GM18505 (cell line): Measurements from ENCODE around the gene AP2A2.

ENCODE experiments used
- ATAC-seq: cut with Tn5 transposase; IDR thresholded peaks from one replicate; pipeline ENCODE4 v1.9.1; 2021; ENCODE audit not compliant: unreplicated experiment
- POLR2A ChIP-seq: IDR thresholded peaks from 4 replicates; pipeline ENCODE4 v1.6.1; 2011; ENCODE audit warnings: borderline replicate concordance; ENCODE audit not compliant: insufficient read depth, insufficient read length; ENCODE audit errors: extremely low read depth

The AP2A2 gene

GRCh38 chr11:925496-926301 is at the start of gene AP2A2:
Gene AP2A2 (plus strand): TSS chr11:925870. CDS start chr11:926022, 152 bp downstream.
- ATAC-seq = peak; percentile 75

GRCh38 chr11:876545-876944 is 49.1 kb upstream of the AP2A2 start:
- TF ChIP-seq POLR2A = no peak
- no peak for ATAC-seq

More at GRCh38 chr11:925496-926301, at the start of gene AP2A2:
- peak; percentile 68 for TF ChIP-seq POLR2A

GRCh38 chr11:877565-877964 is 48.1 kb upstream of the AP2A2 start:
- no peak for TF ChIP-seq POLR2A
- ATAC-seq = no peak

- ATAC-seq = no peak
- no peak for TF ChIP-seq POLR2A
These were observed 45.2 kb upstream of the AP2A2 start for GRCh38 chr11:880447-880846.

- ATAC-seq = no peak
- no peak for TF ChIP-seq POLR2A
These were observed 43.1 kb upstream of the AP2A2 start for GRCh38 chr11:882596-882995.

- no peak for TF ChIP-seq POLR2A
- ATAC-seq = no peak
These were observed 42.1 kb upstream of the AP2A2 start for GRCh38 chr11:883527-883926.

- no peak for ATAC-seq
- no peak for TF ChIP-seq POLR2A
These were observed 41.0 kb upstream of the AP2A2 start for GRCh38 chr11:884578-885070.

GRCh38 chr11:886568-886967 is 39.1 kb upstream of the AP2A2 start:
- ATAC-seq = no peak
- no peak for TF ChIP-seq POLR2A

GRCh38 chr11:887589-887988 is 38.1 kb upstream of the AP2A2 start:
- no peak for ATAC-seq
- no peak for TF ChIP-seq POLR2A

GRCh38 chr11:888310-889212 is 37.1 kb upstream of the AP2A2 start:
- no peak for ATAC-seq
- TF ChIP-seq POLR2A = no peak

GRCh38 chr11:889257-889656 is 36.4 kb upstream of the AP2A2 start:
- no peak for TF ChIP-seq POLR2A
- ATAC-seq = no peak

- no peak for TF ChIP-seq POLR2A
- ATAC-seq = no peak
These were observed 35.8 kb upstream of the AP2A2 start for GRCh38 chr11:889687-890475.
